Neural progenitor cell (in vitro differentiated cells): ENCODE data around the gene ADARB2. TPM values are rescaled to one million over a fixed set of nuclear protein-coding genes. Genes with fewer than 3 reads are reported as not detected.

ENCODE experiments used
- DNase-seq: peaks from one replicate; pipeline ENCODE4 v3.0.0-alpha.2; 2016; ENCODE audit warnings: low spot score
- H2AFZ ChIP-seq: fragments of 200-600 bp; sonication (generic); replicated peaks from 2 replicates; pipeline ENCODE4 v1.6.1; 2016; ENCODE audit warnings: antibody characterized with exemption
- H3F3A ChIP-seq: fragments of 200-600 bp; sonication (generic); 2 replicates; pipeline ENCODE4 v1.6.1; 2016; ENCODE audit warnings: antibody characterized with exemption, low read depth
- H3K27ac ChIP-seq: fragments of 200-600 bp; sonication (generic); 2 replicates; pipeline ENCODE4 v1.5.1; 2016; ENCODE audit warnings: mild to moderate bottlenecking
- H3K27me3 ChIP-seq: fragments of 200-600 bp; sonication (generic); 2 replicates; pipeline ENCODE4 v1.6.1; 2016; ENCODE audit warnings: mild to moderate bottlenecking, moderate library complexity
- H3K36me3 ChIP-seq: fragments of 200-600 bp; sonication (generic); 2 replicates; pipeline ENCODE4 v1.5.1; 2016
- H3K4me1 ChIP-seq: fragments of 200-600 bp; sonication (generic); 2 replicates; pipeline ENCODE4 v1.6.1; 2016; ENCODE audit warnings: mixed run types
- H3K4me2 ChIP-seq: fragments of 200-600 bp; sonication (generic); 2 replicates; pipeline ENCODE4 v1.6.1; 2016
- H3K4me3 ChIP-seq: fragments of 200-600 bp; sonication (generic); 2 replicates; pipeline ENCODE4 v1.5.1; 2016
- H3K79me2 ChIP-seq: fragments of 200-600 bp; sonication (generic); 2 replicates; pipeline ENCODE4 v1.6.1; 2016; ENCODE audit warnings: low read depth
- H3K9ac ChIP-seq: fragments of 200-600 bp; sonication (generic); 2 replicates; pipeline ENCODE4 v1.6.1; 2016
- H3K9me3 ChIP-seq: fragments of 200-600 bp; sonication (generic); 2 replicates; pipeline ENCODE4 v1.5.1; 2016; ENCODE audit warnings: low read depth
- H4K20me1 ChIP-seq: fragments of 200-600 bp; sonication (generic); 2 replicates; pipeline ENCODE4 v1.6.1; 2016; ENCODE audit warnings: low read depth
- H3K27ac Mint-ChIP-seq: 3 replicates; pipeline ENCODE4 v1.8.0; 2021; ENCODE audit warnings: mixed read lengths
- H3K27me3 Mint-ChIP-seq: 2 replicates; pipeline ENCODE4 v1.8.0; 2022; ENCODE audit warnings: low read depth, mild to moderate bottlenecking, inconsistent platforms, moderate library complexity, mixed read lengths; ENCODE audit not compliant: insufficient read depth
- H3K36me3 Mint-ChIP-seq: 3 replicates; pipeline ENCODE4 v1.8.0; 2021; ENCODE audit warnings: mixed read lengths
- H3K4me1 Mint-ChIP-seq: 3 replicates; pipeline ENCODE4 v1.8.0; 2021; ENCODE audit warnings: mixed read lengths
- H3K4me3 Mint-ChIP-seq: 3 replicates; pipeline ENCODE4 v1.8.0; 2021; ENCODE audit warnings: mild to moderate bottlenecking, moderate library complexity, mixed read lengths
- H3K9me3 Mint-ChIP-seq: 3 replicates; pipeline ENCODE4 v1.8.0; 2020; ENCODE audit warnings: mixed read lengths
- EZH2 ChIP-seq: fragments of 200-600 bp; sonication (generic); IDR thresholded peaks from 2 replicates; pipeline ENCODE4 v1.6.1; 2017; ENCODE audit warnings: antibody characterized with exemption, mild to moderate bottlenecking, moderate library complexity
- EZH2phosphoT487 ChIP-seq: fragments of 200-600 bp; sonication (generic); IDR thresholded peaks from 2 replicates; pipeline ENCODE4 v1.6.1; 2017; ENCODE audit warnings: antibody characterized with exemption
- total RNA-seq: library from RNA; depleted of rRNA; stranded (reverse); fragments of >200 nt; gene quantifications from 2 replicates; pipeline ENCODE4 v1.2.3, GENCODE V29; 2015; ENCODE audit warnings: low replicate concordance
- TF ChIP-seq, protein P1 (sequence below): fragments of 200-600 bp; sonication (generic); IDR thresholded peaks from 2 replicates; pipeline ENCODE4 v1.5.1; 2017; ENCODE audit warnings: antibody characterized with exemption, mild to moderate bottlenecking

ADARB2 gene
- total RNA-seq, 1 donor from 2014 or later, result not detected

DNA sequence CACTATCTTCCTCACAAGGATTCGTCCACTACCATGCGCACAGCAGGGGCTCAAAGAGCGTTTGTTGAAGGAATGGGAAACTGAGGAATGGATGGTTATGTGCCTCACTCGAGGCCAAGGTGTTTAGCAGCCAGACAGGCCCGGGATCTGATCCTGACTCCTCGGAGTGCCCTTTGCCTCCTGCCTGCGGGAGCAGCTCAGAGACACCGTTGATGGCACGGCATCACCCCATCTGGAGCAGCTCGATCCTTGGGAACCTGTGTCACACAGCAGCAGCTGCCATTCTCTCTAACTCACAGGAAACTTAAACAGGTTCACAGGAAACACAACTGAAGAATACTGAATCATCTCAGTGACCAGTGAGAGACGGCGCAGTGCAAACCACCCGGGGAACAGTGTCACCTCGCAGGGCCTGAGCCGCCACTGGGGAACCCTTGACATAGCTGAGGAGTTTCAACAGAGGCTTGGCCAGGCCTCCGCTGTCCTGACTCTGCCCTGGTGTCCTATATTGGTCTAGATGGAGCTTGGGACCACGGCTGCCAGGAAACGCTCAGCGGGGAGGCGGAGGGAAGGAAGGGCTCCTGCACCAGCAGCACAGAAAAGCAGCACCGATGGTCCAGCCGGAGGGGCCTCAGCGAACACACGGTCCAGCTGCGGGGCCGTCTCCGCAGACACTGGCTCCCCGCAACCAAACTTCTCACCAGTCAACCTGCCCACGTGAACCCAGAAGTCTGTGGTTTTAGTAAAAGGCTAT, 169.4 kb downstream of the ADARB2 start:
- Histone ChIP-seq H3K36me3 (no peaks in the 10 kb centered on the region), H3K27me3 (no peaks in the 10 kb centered on the region), H3K4me2 (no peak overlapping the region), H3K9ac (no peak overlapping the region), H3K4me3 (no peak overlapping the region), H3K79me2 (no peaks in the 10 kb centered on the region), H2AFZ (no peak overlapping the region), H3F3A (no peaks in the 10 kb centered on the region), H3K9me3 (no peaks in the 10 kb centered on the region), H4K20me1 (no peaks in the 10 kb centered on the region), H3K4me1 (peaks cover 6% of the 10 kb centered on the region), H3K27ac (no peak overlapping the region)
- peaks cover 25% of the 10 kb centered on the region for H3K27me3 Mint-ChIP-seq
- no peak for DNase-seq
- H3K4me1 Mint-ChIP-seq, result peaks cover 19% of the 10 kb centered on the region
- H3K36me3 Mint-ChIP-seq, result no peaks in the 10 kb centered on the region
- no peak for TF ChIP-seq EZH2
- TF ChIP-seq, protein P1, sequence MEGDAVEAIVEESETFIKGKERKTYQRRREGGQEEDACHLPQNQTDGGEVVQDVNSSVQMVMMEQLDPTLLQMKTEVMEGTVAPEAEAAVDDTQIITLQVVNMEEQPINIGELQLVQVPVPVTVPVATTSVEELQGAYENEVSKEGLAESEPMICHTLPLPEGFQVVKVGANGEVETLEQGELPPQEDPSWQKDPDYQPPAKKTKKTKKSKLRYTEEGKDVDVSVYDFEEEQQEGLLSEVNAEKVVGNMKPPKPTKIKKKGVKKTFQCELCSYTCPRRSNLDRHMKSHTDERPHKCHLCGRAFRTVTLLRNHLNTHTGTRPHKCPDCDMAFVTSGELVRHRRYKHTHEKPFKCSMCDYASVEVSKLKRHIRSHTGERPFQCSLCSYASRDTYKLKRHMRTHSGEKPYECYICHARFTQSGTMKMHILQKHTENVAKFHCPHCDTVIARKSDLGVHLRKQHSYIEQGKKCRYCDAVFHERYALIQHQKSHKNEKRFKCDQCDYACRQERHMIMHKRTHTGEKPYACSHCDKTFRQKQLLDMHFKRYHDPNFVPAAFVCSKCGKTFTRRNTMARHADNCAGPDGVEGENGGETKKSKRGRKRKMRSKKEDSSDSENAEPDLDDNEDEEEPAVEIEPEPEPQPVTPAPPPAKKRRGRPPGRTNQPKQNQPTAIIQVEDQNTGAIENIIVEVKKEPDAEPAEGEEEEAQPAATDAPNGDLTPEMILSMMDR, result no peak
- no peak for TF ChIP-seq EZH2phosphoT487
- no peak overlapping the region for H3K4me3 Mint-ChIP-seq
- peaks cover 8% of the 10 kb centered on the region for H3K9me3 Mint-ChIP-seq
- no peak overlapping the region for H3K27ac Mint-ChIP-seq

DNA sequence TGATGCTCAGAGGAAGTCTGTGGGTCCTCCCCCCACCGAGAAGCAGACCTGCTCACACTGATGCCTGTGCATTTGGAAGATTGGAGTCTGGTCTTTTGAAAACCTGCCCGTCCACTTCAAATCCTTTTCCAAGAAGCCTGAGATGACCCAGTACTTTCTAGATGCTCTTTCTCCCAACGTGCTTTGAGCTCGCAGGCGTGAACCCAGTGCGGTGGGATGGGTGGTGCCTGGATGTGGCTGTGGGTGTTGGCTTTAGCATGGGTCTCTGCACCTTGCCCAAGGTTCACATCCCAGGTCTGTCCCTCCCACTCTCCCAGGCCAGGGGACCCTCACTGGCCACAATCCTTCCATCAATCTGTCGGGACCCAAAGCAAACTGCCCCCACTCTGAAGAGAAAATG, 170.2 kb downstream of the ADARB2 start:
- no peak overlapping the region for H2AFZ ChIP-seq
- no peak overlapping the region for H3K27ac ChIP-seq
- peaks cover 14% of the 10 kb centered on the region for H3K4me1 Mint-ChIP-seq
- H3K9ac ChIP-seq, result no peak overlapping the region
- TF ChIP-seq, protein P1, result no peak
- no peak for TF ChIP-seq EZH2
- no peak for TF ChIP-seq EZH2phosphoT487
- no peaks in the 10 kb centered on the region for H3F3A ChIP-seq
- no peaks in the 10 kb centered on the region for H4K20me1 ChIP-seq
- H3K27me3 ChIP-seq, result no peaks in the 10 kb centered on the region
- H3K79me2 ChIP-seq, result no peaks in the 10 kb centered on the region
- no peaks in the 10 kb centered on the region for H3K36me3 ChIP-seq
- DNase-seq, result no peak
- H3K27ac Mint-ChIP-seq, result no peak overlapping the region
- no peaks in the 10 kb centered on the region for H3K4me1 ChIP-seq
- no peak overlapping the region for H3K4me3 Mint-ChIP-seq
- no peak overlapping the region for H3K4me3 ChIP-seq
- H3K4me2 ChIP-seq, result no peak overlapping the region
- no peaks in the 10 kb centered on the region for H3K36me3 Mint-ChIP-seq
- no peaks in the 10 kb centered on the region for H3K9me3 ChIP-seq
- H3K9me3 Mint-ChIP-seq, result peaks cover 8% of the 10 kb centered on the region
- peaks cover 22% of the 10 kb centered on the region for H3K27me3 Mint-ChIP-seq

DNA sequence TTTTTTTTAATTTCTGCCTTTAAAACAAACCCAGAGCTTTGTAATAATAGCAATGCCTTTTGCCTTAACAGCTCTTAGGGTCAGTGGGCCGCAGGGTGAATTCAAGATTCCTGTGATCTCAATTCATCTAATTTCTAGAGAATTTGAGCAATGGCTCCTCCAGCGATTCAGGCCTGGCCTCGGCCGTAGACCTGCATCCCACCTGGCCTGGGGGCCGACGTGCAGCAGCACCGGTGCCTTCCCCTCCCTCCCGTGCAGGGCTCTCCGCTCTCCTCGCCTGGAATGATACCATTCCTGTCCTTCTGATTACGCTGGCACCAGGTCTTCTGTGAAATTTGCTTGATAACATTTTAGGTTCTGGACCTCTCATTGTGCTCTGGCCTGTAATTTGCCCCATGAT, 172.5 kb downstream of the ADARB2 start:
- DNase-seq, result no peak
- Histone ChIP-seq H3K27ac (no peak overlapping the region), H3K79me2 (no peaks in the 10 kb centered on the region), H3K4me1 (no peaks in the 10 kb centered on the region), H2AFZ (no peak overlapping the region), H3K27me3 (no peaks in the 10 kb centered on the region), H3K36me3 (no peaks in the 10 kb centered on the region), H3K4me2 (no peak overlapping the region), H3K9ac (no peak overlapping the region), H4K20me1 (no peaks in the 10 kb centered on the region), H3K9me3 (no peaks in the 10 kb centered on the region), H3K4me3 (no peak overlapping the region), H3F3A (no peaks in the 10 kb centered on the region)
- TF ChIP-seq EZH2phosphoT487 (no peak), EZH2 (no peak)
- TF ChIP-seq, protein P1, result no peak
- peaks cover 14% of the 10 kb centered on the region for H3K4me1 Mint-ChIP-seq
- no peak overlapping the region for H3K27ac Mint-ChIP-seq
- no peaks in the 10 kb centered on the region for H3K36me3 Mint-ChIP-seq
- no peak overlapping the region for H3K4me3 Mint-ChIP-seq
- H3K27me3 Mint-ChIP-seq, result peaks cover 8% of the 10 kb centered on the region
- H3K9me3 Mint-ChIP-seq, result no peaks in the 10 kb centered on the region
